ENCODE data around the gene ENAM. TPM values are rescaled to one million over a fixed set of nuclear protein-coding genes. Genes with fewer than 3 reads are reported as not detected.
"Not testable (repeated sequence)": the region's sequence is repeated elsewhere in the genome, so short reads cannot be mapped to it uniquely, and the experiment has no call there.

Gene ENAM
- total RNA-seq, 1 experiment from 2014 or later: not detected

DNA sequence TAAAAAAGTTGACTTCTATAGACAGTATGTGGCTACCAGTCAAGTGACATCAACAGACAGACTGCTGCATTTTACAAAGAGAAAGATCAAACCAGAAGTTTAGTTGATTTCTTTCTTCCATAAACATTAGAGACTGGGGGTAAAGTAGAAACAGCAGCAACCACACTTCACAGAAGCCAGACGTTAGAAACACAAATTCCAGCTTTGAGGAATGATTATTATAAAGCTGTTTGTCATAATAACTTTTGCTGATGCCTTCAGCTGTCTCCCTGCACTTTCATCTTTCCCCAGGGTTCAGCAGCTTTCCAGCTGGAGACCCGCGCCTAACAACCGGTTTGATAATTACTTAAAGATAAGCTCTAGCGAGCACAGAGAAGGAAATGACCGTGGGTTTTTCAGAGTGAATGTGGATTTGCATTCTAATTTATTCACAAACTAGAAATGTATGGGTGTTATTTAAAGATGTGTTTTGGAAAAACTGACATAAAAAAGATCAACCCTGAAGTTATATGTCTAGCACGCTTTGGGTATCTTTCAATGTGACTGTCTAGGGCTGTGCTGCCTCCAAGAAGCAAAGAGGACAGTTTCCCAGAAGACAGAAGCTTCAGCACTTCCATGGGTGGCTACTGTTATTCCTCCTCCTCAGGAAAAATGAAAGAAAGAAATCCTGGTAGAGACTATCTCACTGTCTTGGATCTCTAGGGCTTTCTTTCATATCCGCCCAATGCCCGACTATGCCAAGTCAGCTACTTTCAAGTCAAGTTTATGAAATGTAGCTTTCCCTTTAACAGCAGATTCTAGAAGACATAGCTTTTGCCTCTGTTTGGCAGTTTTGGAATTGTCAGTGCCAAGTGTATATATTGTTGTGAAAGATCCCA, 15.0 kb upstream of the ENAM start:
- H3K36me3 ChIP-seq (replicated peaks; ENCODE audit: control insufficient read depth, insufficient read depth, low read length): no peaks in the 10 kb centered on the region
- DNase-seq: no peak
- H3K4me3 ChIP-seq (ENCODE audit: insufficient read depth, low read depth, low read length): no peak overlapping the region
- H3K27me3 ChIP-seq (ENCODE audit: control insufficient read depth, insufficient read depth, low read length): no peaks in the 10 kb centered on the region

DNA sequence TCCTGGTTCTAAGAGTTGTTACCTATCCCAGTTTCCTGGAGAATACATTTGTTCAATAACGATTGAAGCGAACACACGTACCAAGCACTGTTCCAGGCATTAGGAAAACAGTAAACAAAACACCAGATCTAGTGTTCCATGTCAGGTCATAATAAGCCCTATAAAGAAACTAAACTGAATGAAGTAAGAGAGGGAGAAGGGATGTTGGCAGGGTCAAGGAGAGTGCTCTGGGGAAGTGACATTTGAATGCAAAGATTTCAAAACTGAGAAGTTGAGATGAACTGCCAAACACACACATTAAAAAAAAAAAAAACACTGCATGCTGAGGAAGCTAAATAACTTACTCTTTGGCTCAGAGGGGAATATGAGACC, 14.4 kb upstream of the ENAM start:
- no peaks in the 10 kb centered on the region for H3K36me3 ChIP-seq (replicated peaks; ENCODE audit: control insufficient read depth, insufficient read depth, low read length)
- no peak overlapping the region for H3K4me3 ChIP-seq (ENCODE audit: insufficient read depth, low read depth, low read length)
- DNase-seq: no peak
- H3K27me3 ChIP-seq (ENCODE audit: control insufficient read depth, insufficient read depth, low read length): no peaks in the 10 kb centered on the region

DNA sequence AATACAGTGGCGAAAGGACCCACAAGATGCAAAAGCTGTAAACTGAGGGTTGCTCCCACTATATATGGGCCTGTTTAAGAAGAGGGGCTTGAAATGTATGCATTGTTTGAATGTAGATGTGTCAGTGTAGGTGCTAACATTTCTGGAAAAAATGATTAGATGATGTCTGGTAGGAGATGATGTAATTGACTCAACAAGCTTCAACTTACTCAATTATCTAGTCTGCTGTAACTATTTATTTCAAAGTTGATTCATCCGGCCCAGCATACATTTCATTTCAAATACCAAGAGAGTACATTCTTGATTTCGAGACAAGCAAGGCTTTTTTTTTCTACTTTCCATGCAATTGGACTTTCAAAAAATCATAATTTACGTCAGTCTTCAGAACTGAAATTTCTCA, 9.3 kb upstream of the ENAM start:
- DNase-seq: no peak
- Histone ChIP-seq H3K36me3 (replicated peaks; ENCODE audit: control insufficient read depth, insufficient read depth, low read length) (no peaks in the 10 kb centered on the region), H3K27me3 (ENCODE audit: control insufficient read depth, insufficient read depth, low read length) (no peaks in the 10 kb centered on the region), H3K4me3 (ENCODE audit: insufficient read depth, low read depth, low read length) (no peak overlapping the region)

- H3K4me3 ChIP-seq (ENCODE audit: insufficient read depth, low read depth, low read length): no peak overlapping the region
- H3K27me3 ChIP-seq (ENCODE audit: control insufficient read depth, insufficient read depth, low read length): no peaks in the 10 kb centered on the region
- no peaks in the 10 kb centered on the region for H3K36me3 ChIP-seq (replicated peaks; ENCODE audit: control insufficient read depth, insufficient read depth, low read length)
- no peak for DNase-seq
These were observed 8.8 kb upstream of the ENAM start for GRCh38 chr4:70619778-70620177.

GRCh38 chr4:70623323-70623722, 5.2 kb upstream of the ENAM start:
- Histone ChIP-seq H3K36me3 (replicated peaks; ENCODE audit: control insufficient read depth, insufficient read depth, low read length) (no peaks in the 10 kb centered on the region), H3K4me3 (ENCODE audit: insufficient read depth, low read depth, low read length) (no peak overlapping the region), H3K27me3 (ENCODE audit: control insufficient read depth, insufficient read depth, low read length) (no peaks in the 10 kb centered on the region)
- no peak for DNase-seq

DNA sequence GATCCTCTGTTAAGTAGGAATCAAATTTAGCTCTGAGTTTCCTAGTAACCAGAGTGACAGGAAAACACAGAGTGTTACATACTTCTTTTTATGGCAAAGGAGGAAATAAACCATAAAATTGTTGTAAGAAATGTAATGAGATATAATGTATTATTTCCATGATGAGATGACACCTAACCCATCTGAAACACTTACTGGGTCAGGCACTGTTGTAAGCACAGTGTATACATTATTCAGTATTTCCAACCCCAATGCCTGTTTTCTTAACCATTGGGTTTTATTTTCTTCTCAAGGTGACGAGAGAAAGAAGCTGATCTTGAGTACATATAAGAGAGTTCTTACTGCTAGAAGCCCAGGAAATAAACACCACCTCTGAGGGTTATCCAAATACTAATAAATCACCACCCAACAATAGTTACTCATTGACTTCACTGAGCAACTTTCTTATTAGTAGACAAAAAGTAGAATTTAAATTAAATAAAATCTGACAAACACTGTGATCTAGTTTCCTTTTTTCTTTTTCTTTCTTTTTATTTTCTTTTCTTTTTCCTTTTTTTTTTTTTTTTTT, 4.2 kb upstream of the ENAM start:
- DNase-seq: no peak
- H3K36me3 ChIP-seq (replicated peaks; ENCODE audit: control insufficient read depth, insufficient read depth, low read length): no peaks in the 10 kb centered on the region
- H3K4me3 ChIP-seq (ENCODE audit: insufficient read depth, low read depth, low read length): no peak overlapping the region
- no peaks in the 10 kb centered on the region for H3K27me3 ChIP-seq (ENCODE audit: control insufficient read depth, insufficient read depth, low read length)

DNA sequence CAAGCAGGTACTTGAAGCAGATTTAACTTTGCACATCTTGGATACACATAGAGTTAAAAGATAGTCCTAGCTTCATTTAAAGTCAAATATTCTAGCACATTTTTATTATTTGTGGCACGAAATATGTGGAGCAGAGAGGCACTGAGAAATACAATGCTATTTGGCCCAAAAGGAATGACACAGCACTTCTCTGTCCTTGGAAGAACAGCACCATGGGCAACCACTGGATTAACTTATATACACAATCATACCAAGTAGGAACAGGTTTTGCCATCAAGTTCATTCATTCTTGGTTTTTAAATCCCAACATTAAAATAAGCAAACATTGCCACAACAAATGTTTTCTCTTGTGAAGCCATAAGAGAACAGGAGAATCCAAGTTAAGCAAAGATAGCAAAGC, 924 bp upstream of the ENAM start:
- no peak for DNase-seq
- H3K4me3 ChIP-seq (ENCODE audit: insufficient read depth, low read depth, low read length): no peak overlapping the region
- H3K27me3 ChIP-seq (ENCODE audit: control insufficient read depth, insufficient read depth, low read length): no peaks in the 10 kb centered on the region
- no peaks in the 10 kb centered on the region for H3K36me3 ChIP-seq (replicated peaks; ENCODE audit: control insufficient read depth, insufficient read depth, low read length)

DNA sequence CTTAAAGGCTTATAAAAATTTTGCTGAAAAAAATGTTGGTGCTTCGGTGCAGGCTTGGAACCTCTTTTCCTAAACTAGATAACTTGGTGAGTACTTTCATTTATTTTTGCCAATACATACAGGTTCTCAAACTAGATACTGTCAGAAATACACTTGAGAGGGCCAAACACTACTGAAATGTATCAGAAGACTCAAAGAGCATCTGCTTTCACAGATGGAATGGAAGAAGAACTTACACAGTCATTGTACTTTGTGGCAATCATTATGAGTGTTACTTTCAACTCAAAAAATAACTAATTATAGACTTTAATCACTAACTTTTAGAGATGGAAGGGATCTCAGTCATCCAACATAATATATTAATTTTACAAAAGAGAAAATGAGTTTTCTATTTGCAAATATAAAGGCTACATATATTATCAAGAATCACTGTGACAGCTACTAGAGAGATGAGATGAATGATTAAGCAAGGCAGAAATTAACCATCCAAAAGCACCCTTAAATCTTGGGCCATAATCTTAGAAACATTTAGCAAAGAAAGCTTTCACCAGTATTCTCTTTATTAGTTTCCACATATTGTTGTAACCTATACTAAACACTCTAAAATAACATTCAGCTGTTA, 1.0 kb downstream of the ENAM start:
- DNase-seq: no peak
- no peaks in the 10 kb centered on the region for H3K27me3 ChIP-seq (ENCODE audit: control insufficient read depth, insufficient read depth, low read length)
- H3K36me3 ChIP-seq (replicated peaks; ENCODE audit: control insufficient read depth, insufficient read depth, low read length): no peaks in the 10 kb centered on the region
- no peak overlapping the region for H3K4me3 ChIP-seq (ENCODE audit: insufficient read depth, low read depth, low read length)

DNA sequence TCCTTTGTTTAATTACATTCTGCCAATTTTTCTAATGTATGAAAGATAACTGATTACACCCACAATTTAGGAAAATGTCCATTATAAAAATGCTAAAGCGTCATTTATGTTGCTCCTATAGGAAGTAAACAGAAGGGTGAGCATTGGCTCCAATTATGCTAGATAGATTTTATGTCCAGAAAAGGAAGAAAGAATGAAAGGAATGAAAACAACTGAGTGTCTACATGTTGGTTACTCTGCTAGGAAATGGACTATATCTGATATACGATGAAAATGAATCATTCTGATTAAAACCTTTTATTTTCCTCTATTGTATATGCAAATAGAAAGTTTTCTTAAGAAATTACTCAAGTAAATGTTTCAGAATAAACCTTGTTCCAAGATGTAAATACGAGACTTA, 1.6 kb downstream of the ENAM start:
- Histone ChIP-seq H3K27me3 (ENCODE audit: control insufficient read depth, insufficient read depth, low read length) (no peaks in the 10 kb centered on the region), H3K36me3 (replicated peaks; ENCODE audit: control insufficient read depth, insufficient read depth, low read length) (no peaks in the 10 kb centered on the region), H3K4me3 (ENCODE audit: insufficient read depth, low read depth, low read length) (no peak overlapping the region)
- DNase-seq: no peak

DNA sequence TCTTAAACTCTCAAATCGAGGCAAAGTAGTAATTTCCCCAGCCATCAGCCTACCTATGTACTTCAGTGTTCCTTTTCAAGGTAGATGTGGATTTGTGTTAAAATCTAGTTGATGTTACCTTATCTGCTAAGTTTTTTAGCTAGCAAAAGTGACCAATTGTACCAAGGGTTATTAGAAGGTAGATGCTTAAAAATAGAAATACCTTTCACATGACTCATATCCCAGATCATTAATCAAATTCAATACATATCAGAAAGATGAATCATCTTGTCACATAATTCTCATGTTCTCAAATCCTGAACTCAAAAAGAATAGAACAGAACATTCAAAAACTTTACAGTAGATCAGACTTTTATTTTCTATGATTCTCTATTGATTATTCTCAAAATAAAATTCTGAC, 3.5 kb downstream of the ENAM start:
- Histone ChIP-seq H3K27me3 (ENCODE audit: control insufficient read depth, insufficient read depth, low read length) (no peaks in the 10 kb centered on the region), H3K36me3 (replicated peaks; ENCODE audit: control insufficient read depth, insufficient read depth, low read length) (no peaks in the 10 kb centered on the region), H3K4me3 (ENCODE audit: insufficient read depth, low read depth, low read length) (no peak overlapping the region)
- DNase-seq: no peak

GRCh38 chr4:70634482-70634881, 5.9 kb downstream of the ENAM start:
- no peaks in the 10 kb centered on the region for H3K27me3 ChIP-seq (ENCODE audit: control insufficient read depth, insufficient read depth, low read length)
- H3K36me3 ChIP-seq (replicated peaks; ENCODE audit: control insufficient read depth, insufficient read depth, low read length): no peaks in the 10 kb centered on the region
- no peak overlapping the region for H3K4me3 ChIP-seq (ENCODE audit: insufficient read depth, low read depth, low read length)
- no peak for DNase-seq

DNA sequence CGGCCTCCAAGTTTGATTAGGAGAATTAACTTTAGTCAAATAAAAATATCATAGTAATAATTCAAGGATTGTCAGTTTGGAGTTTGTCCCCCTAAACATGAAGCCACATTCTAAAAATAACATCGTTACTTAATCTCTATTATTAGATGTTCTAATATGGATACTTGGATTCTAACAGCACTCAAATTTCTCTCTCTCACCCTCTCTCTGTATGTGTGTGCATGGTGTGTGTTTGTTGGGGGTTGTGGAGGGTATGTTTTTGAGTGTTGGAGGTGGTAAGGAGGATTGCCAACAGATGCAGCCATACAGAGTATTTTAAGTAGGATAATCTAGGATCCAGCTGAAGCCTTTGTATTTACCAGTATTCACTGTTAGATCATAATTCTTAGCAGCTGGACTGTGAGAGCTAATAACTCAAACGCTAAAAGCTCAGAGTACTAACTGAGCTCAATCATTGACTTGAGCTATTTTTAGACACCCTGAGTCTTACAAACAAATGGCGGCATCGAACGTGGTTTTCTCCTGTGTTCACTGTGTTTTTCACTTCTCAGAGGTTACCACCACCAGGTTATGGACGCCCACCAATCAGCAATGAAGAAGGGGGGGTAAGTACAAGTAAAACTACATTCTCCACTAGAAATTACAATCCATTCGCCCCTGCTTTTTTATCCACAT, 8.8 kb downstream of the ENAM start:
- H3K4me3 ChIP-seq (ENCODE audit: insufficient read depth, low read depth, low read length): no peak overlapping the region
- DNase-seq: no peak
- H3K27me3 ChIP-seq (ENCODE audit: control insufficient read depth, insufficient read depth, low read length): no peaks in the 10 kb centered on the region
- no peaks in the 10 kb centered on the region for H3K36me3 ChIP-seq (replicated peaks; ENCODE audit: control insufficient read depth, insufficient read depth, low read length)

GRCh38 chr4:70640192-70640591, 11.6 kb downstream of the ENAM start:
- Histone ChIP-seq H3K4me3 (ENCODE audit: insufficient read depth, low read depth, low read length) (no peak overlapping the region), H3K36me3 (replicated peaks; ENCODE audit: control insufficient read depth, insufficient read depth, low read length) (no peaks in the 10 kb centered on the region), H3K27me3 (ENCODE audit: control insufficient read depth, insufficient read depth, low read length) (no peaks in the 10 kb centered on the region)
- DNase-seq: no peak

- not testable (repeated sequence) for DNase-seq; H3K4me3 ChIP-seq (ENCODE audit: insufficient read depth, low read depth, low read length); H3K27me3 ChIP-seq (ENCODE audit: control insufficient read depth, insufficient read depth, low read length); H3K36me3 ChIP-seq (replicated peaks; ENCODE audit: control insufficient read depth, insufficient read depth, low read length)
These were observed 22.2 kb downstream of the ENAM start for GRCh38 chr4:70650741-70651140.
